HepG2 (cell line): Measurements from ENCODE around the gene SBSN. TPM values are rescaled to one million over a fixed set of nuclear protein-coding genes. Genes with fewer than 3 reads are reported as not detected.
A peak's percentile ranks its signal among the peaks of the same experiment; 100 is the strongest.

Experiments used
- GPBP1L1 ChIP-seq: sonication (generic); formaldehyde crosslinking; IDR thresholded peaks from 2 replicates; pipeline ENCODE4 v1.5.0; 2020; ENCODE audit warnings: mild to moderate bottlenecking, missing genetic modification reagents
- HNF4G ChIP-seq, 2 experiments: sonication (generic) in 1 of 2; formaldehyde crosslinking in 1 of 2; IDR thresholded peaks; 2 replicates each; pipeline versions ENCODE4 v1.4.0 to v1.6.1; 2011 to 2020; ENCODE audit warnings: borderline replicate concordance in 2 of 2, low read depth in 2 of 2, mild to moderate bottlenecking in 2 of 2, low read length in 1 of 2, missing genetic modification reagents in 1 of 2, moderate library complexity in 1 of 2
- KDM5A ChIP-seq: fragments of 200-600 bp; sonication (generic); IDR thresholded peaks from 2 replicates; pipeline ENCODE4 v1.7.0; 2018; ENCODE audit warnings: antibody characterized with exemption, mild to moderate bottlenecking, low read length, borderline replicate concordance
- MTA1 ChIP-seq: sonication (generic); formaldehyde crosslinking; IDR thresholded peaks from 2 replicates; pipeline ENCODE4 v1.4.0; 2020; ENCODE audit warnings: missing genetic modification reagents, mild to moderate bottlenecking, borderline replicate concordance
- NR2F6 ChIP-seq, 2 experiments: IDR thresholded peaks; 2 replicates each; pipeline ENCODE4 v1.6.1; 2016; ENCODE audit warnings: antibody characterized with exemption in 1 of 2, mild to moderate bottlenecking in 1 of 2
- TFAP4 ChIP-seq: sonication (generic); IDR thresholded peaks from 2 replicates; pipeline ENCODE4 v1.6.1; 2016; ENCODE audit warnings: low read depth, borderline replicate concordance
- ZKSCAN5 ChIP-seq: sonication (generic); formaldehyde crosslinking; IDR thresholded peaks from 2 replicates; pipeline ENCODE4 v1.5.1; 2020; ENCODE audit warnings: mild to moderate bottlenecking, missing genetic modification reagents
- polyA plus RNA-seq, 8 experiments: library from polyadenylated mRNA; depleted of rRNA in 3 of 8; stranded (reverse) in 7 of 8; unstranded in 1 of 8; fragments of >200 nt; fragmentation: Illumina TruSeq in 4 of 8; extraction: Trizol in 4 of 8; gene quantifications; 2 replicates each; pipeline versions ENCODE4 v1.2.1 to v1.2.3, GENCODE V29; 2011 to 2016; ENCODE audit warnings: low read depth in 4 of 8, missing spikeins in 1 of 8, mixed read lengths in 1 of 8; ENCODE audit not compliant: insufficient read depth in 1 of 8
- total RNA-seq, 5 experiments: library from RNA; depleted of rRNA; stranded (reverse); fragments of >200 nt; fragmentation: Illumina TruSeq; extraction: Trizol; gene quantifications; 2 replicates each; pipeline ENCODE4 v1.2.3, GENCODE V29; 2016; ENCODE audit warnings: low read depth in 1 of 5
- TF ChIP-seq, protein P1 (sequence below): sonication (generic); formaldehyde crosslinking; IDR thresholded peaks from 2 replicates; pipeline ENCODE4 v1.4.0; 2020; ENCODE audit warnings: missing genetic modification reagents

The SBSN gene
- total and polyA plus RNA-seq, 2 of the 13 experiments (the other 11 are each of a cell fraction or from before 2014, with no cell fraction given), result not detected

DNA sequence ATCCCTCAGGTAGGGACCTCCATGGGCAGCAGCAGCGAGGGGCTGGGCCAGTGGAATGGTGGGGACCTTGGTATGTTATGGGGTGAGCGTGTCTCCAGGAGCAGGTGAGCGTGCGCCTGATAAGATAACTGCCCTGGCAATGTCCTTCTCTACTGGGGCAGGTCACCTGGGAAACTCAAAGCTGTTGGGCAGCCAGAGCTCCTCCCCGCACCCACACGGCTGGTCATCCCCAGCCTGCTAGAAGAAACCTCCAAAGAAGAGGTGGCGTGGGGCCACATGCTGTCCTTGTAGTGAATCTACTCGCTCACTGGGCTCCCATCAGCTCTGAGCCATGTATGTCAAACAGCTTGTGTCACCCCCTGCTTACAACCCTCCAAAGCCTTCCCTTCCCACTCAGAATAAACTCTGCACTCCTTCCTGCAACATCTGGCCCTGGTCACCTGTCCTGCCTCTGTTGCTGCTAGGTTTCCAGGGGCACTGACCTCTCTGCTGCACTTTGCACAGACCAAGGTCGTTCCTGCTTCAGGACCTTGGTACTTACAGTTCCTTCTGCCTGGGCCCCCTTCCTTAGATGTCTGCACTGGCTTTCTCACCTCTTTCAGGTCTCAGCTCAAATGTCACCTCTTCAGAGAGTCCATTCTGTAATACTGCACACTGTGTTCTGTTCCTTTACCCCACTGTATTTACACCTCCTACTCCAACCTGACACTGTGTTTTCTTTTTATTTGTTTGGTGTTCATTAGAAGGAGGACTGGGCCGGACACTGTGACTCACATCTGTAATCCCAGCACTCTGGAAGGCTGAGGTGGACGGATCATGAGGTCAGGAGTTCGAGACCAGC lies 37.1 kb upstream of the SBSN start (continued):
- peak; percentile 22; the same call in 1 of the 2 replicates for TF ChIP-seq HNF4G (IDR thresholded peaks at IDR 0.05; ENCODE audit: borderline replicate concordance, low read depth, low read length)
- no peak for TF ChIP-seq HNF4G (CRISPR knock-in tag; IDR thresholded peaks at IDR 0.05; ENCODE audit: borderline replicate concordance, low read depth)
- no peak for TF ChIP-seq NR2F6 (IDR thresholded peaks at IDR 0.05)
- TF ChIP-seq NR2F6 (CRISPR knock-in tag; IDR thresholded peaks at IDR 0.05), result 0 out of 2 replicates have a peak, but pooled peaks have one; percentile 29
- TF ChIP-seq KDM5A, result no peak
- no peak for TF ChIP-seq GPBP1L1
- TF ChIP-seq TFAP4, result no peak
- TF ChIP-seq, protein P1, sequence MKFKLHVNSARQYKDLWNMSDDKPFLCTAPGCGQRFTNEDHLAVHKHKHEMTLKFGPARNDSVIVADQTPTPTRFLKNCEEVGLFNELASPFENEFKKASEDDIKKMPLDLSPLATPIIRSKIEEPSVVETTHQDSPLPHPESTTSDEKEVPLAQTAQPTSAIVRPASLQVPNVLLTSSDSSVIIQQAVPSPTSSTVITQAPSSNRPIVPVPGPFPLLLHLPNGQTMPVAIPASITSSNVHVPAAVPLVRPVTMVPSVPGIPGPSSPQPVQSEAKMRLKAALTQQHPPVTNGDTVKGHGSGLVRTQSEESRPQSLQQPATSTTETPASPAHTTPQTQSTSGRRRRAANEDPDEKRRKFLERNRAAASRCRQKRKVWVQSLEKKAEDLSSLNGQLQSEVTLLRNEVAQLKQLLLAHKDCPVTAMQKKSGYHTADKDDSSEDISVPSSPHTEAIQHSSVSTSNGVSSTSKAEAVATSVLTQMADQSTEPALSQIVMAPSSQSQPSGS (CRISPR knock-in tag), result 0 out of 2 replicates have a peak, but pooled peaks have one; percentile 20
- peak; percentile 83; the same call in 1 of the 2 replicates for TF ChIP-seq ZKSCAN5
- 0 out of 2 replicates have a peak, but pooled peaks have one; percentile 2 for TF ChIP-seq MTA1 (CRISPR knock-in tag)
